Loucy (cell line): ENCODE results near the gene GIPC3.
"Not testable (repeated sequence)": the region's sequence is repeated elsewhere in the genome, so short reads cannot be mapped to it uniquely, and the experiment has no call there.

ENCODE experiments used
- H2AFZ ChIP-seq: fragments of 200-600 bp; sonication (generic); 2 replicates; pipeline ENCODE4 v1.6.0; 2016; ENCODE audit warnings: antibody characterized with exemption, mild to moderate bottlenecking, low read length, moderate library complexity
- H3F3A ChIP-seq: fragments of 200-600 bp; 2 replicates; pipeline ENCODE4 v1.6.0; 2016; ENCODE audit warnings: antibody characterized with exemption, low read depth, mild to moderate bottlenecking
- H3K27me3 ChIP-seq: fragments of 200-600 bp; sonication (generic); 2 replicates; pipeline ENCODE4 v1.6.1; 2014; ENCODE audit warnings: low read length, mild to moderate bottlenecking; ENCODE audit not compliant: insufficient read depth, poor library complexity, severe bottlenecking
- H3K36me3 ChIP-seq: fragments of 200-600 bp; sonication (generic); 2 replicates; pipeline ENCODE4 v1.6.1; 2016; ENCODE audit warnings: low read length; ENCODE audit not compliant: insufficient read depth
- H3K4me1 ChIP-seq: fragments of 200-600 bp; sonication (generic); 2 replicates; pipeline ENCODE4 v1.5.1; 2014; ENCODE audit warnings: low read length, mild to moderate bottlenecking; ENCODE audit not compliant: insufficient read depth, poor library complexity, severe bottlenecking
- H3K4me2 ChIP-seq: fragments of 200-600 bp; sonication (generic); 2 replicates; pipeline ENCODE4 v1.6.0; 2014; ENCODE audit warnings: antibody characterized with exemption, low read length, low read depth, mild to moderate bottlenecking; ENCODE audit not compliant: poor library complexity, severe bottlenecking
- H3K4me3 ChIP-seq: fragments of 200-600 bp; sonication (generic); 2 replicates; pipeline ENCODE4 v1.5.1; 2014; ENCODE audit warnings: low read length, mild to moderate bottlenecking, mixed read lengths; ENCODE audit not compliant: poor library complexity, severe bottlenecking
- H3K79me2 ChIP-seq: fragments of 200-600 bp; sonication (generic); 2 replicates; pipeline ENCODE4 v1.6.1; 2014; ENCODE audit warnings: low read length; ENCODE audit not compliant: insufficient read depth
- H3K9ac ChIP-seq: fragments of 200-600 bp; sonication (generic); 2 replicates; pipeline ENCODE4 v1.6.0; 2014; ENCODE audit warnings: mild to moderate bottlenecking, low read depth, low read length, moderate library complexity; ENCODE audit not compliant: poor library complexity, severe bottlenecking
- H3K9me2 ChIP-seq: fragments of 200-600 bp; sonication (generic); replicated peaks from 2 replicates; pipeline ENCODE4 v1.6.1; 2016; ENCODE audit warnings: low read depth, low read length, mixed read lengths
- H3K9me3 ChIP-seq: fragments of 200-600 bp; sonication (generic); 2 replicates; pipeline ENCODE4 v1.6.1; 2014; ENCODE audit warnings: mild to moderate bottlenecking, antibody characterized with exemption, low read length, low read depth; ENCODE audit not compliant: insufficient read depth
- H4K20me1 ChIP-seq: fragments of 200-600 bp; sonication (generic); 2 replicates; pipeline ENCODE4 v1.6.0; 2014; ENCODE audit warnings: antibody characterized with exemption, low read length, mild to moderate bottlenecking; ENCODE audit not compliant: insufficient read depth, poor library complexity, severe bottlenecking
- CTCF ChIP-seq: fragments of 200-600 bp; sonication (generic); conservative IDR thresholded peaks from 2 replicates; pipeline ENCODE4 v1.5.1; 2014; ENCODE audit warnings: mild to moderate bottlenecking, antibody characterized with exemption, low read length
- EZH2phosphoT487 ChIP-seq: fragments of 200-600 bp; IDR thresholded peaks from 2 replicates; pipeline ENCODE4 v1.6.1; 2018; ENCODE audit warnings: antibody characterized with exemption, mild to moderate bottlenecking, moderate library complexity, borderline replicate concordance

GIPC3 gene

DNA sequence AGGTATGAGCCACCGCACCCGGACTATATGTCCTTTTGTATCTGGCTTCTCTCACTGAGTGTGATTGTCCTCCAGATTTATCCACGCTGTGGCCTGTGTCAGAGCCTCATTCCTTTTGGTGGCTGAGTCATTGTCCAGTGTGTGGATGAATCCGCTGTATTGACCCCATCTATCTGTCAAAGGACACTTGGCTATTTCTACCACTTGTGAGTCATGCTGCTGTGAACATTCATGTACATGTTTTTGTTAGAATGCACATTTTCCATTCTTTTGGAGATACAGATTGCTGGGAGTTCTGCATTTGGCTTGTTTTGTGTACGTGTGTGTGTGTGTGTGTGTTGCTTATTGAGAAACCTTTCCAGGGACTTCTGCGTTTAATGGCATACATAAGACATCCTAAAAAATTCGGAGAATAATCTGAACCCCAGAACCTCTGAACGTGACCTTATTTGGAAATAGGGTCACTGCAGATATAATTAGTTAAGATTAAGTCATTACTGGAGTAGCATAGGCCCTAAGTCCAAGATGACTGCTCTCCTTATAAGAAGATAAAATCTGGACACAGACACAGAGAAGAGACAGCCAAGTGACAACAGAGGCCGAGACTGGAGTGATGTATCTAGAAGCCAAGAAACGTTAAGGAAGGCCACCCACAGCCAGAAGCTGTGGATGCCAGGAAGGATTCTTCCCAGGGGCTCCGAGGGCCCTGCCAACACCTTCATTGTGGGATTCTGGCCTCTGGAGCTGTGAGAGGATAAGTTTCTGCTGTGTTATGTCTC is 4.9 kb upstream of the GIPC3 start:
- Histone ChIP-seq H3K9ac (no peak overlapping the region), H3K4me1 (no peaks in the 10 kb centered on the region), H3K4me2 (no peak overlapping the region), H3K9me3 (no peaks in the 10 kb centered on the region), H3K4me3 (no peak overlapping the region), H3K36me3 (peaks cover 7% of the 10 kb centered on the region; the same call in 1 of the 2 replicates), H3K9me2 (no peaks in the 10 kb centered on the region), H3K27me3 (no peaks in the 10 kb centered on the region), H2AFZ (no peak overlapping the region), H4K20me1 (no peaks in the 10 kb centered on the region), H3F3A (0 out of 2 replicates have a peak, but pooled peaks cover 3% of the 10 kb centered on the region), H3K79me2 (no peaks in the 10 kb centered on the region)
- no peak for TF ChIP-seq EZH2phosphoT487
- no peak for TF ChIP-seq CTCF

- H2AFZ ChIP-seq, H3K9me2 ChIP-seq, H3K27me3 ChIP-seq, H3F3A ChIP-seq, H3K4me3 ChIP-seq, H4K20me1 ChIP-seq, H3K4me2 ChIP-seq, H3K9ac ChIP-seq, H3K79me2 ChIP-seq, H3K9me3 ChIP-seq, H3K36me3 ChIP-seq, H3K4me1 ChIP-seq: not testable (repeated sequence)
These were observed 3.5 kb upstream of the GIPC3 start for GRCh38 chr19:3581792-3582191.

DNA sequence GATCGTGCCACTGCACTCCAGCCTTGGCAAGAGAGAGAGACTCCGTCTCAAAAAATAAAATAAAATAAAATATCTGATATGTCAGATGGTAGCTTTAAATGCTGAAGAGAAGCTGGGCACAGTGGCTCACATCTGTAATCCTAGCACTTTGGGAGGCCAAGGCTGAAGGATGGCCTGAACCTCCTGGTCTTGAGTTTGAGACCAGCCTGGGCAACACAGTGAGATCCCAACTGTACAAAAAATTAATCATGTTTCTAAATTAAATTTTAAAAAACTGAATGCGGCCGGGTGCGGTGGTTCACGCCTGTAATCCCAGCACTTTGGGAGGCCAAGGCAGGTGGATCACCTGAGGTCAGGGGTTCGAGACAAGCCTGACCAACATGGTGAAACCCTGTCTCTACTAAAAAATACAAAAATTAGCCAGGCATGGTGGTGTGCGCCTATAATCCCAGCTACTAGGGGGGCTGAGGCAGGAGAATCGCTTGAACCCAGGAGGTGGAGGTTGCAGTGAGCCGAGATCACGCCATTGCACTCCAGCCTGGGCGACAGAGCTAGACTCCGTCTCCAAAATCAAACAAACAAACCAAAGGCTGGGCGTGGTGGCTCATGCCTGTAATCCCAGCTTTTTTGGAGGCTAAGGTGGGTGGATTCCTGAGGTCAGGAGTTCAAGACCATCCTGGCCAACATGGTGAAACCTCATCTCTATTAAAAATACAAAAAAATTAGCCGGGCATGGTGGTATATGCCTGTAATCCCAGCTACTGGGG is 1.1 kb upstream of the GIPC3 start:
- H3K4me3 ChIP-seq, H3K9ac ChIP-seq, H3K9me3 ChIP-seq, H3F3A ChIP-seq, H3K79me2 ChIP-seq, H3K4me2 ChIP-seq, H3K4me1 ChIP-seq, H3K27me3 ChIP-seq, H2AFZ ChIP-seq, H3K36me3 ChIP-seq, H4K20me1 ChIP-seq, H3K9me2 ChIP-seq: not testable (repeated sequence)

- no peaks in the 10 kb centered on the region for H3K79me2 ChIP-seq
- no peaks in the 10 kb centered on the region for H4K20me1 ChIP-seq
- no peak overlapping the region for H3K9ac ChIP-seq
- no peaks in the 10 kb centered on the region for H3K4me1 ChIP-seq
- no peak overlapping the region for H3K4me2 ChIP-seq
- no peaks in the 10 kb centered on the region for H3K36me3 ChIP-seq
- H2AFZ ChIP-seq: no peak overlapping the region
- no peaks in the 10 kb centered on the region for H3K27me3 ChIP-seq
- TF ChIP-seq EZH2phosphoT487 (no peak), CTCF (peak; percentile 73)
- H3F3A ChIP-seq: no peaks in the 10 kb centered on the region
- peaks cover 3% of the 10 kb centered on the region; the same call in 1 of the 2 replicates for H3K9me3 ChIP-seq
- no peak overlapping the region for H3K4me3 ChIP-seq
- no peaks in the 10 kb centered on the region for H3K9me2 ChIP-seq
These were observed 899 bp downstream of the GIPC3 start for GRCh38 chr19:3586127-3586626.
